ENCODE data around the gene SLC34A1.

SLC34A1 gene

DNA sequence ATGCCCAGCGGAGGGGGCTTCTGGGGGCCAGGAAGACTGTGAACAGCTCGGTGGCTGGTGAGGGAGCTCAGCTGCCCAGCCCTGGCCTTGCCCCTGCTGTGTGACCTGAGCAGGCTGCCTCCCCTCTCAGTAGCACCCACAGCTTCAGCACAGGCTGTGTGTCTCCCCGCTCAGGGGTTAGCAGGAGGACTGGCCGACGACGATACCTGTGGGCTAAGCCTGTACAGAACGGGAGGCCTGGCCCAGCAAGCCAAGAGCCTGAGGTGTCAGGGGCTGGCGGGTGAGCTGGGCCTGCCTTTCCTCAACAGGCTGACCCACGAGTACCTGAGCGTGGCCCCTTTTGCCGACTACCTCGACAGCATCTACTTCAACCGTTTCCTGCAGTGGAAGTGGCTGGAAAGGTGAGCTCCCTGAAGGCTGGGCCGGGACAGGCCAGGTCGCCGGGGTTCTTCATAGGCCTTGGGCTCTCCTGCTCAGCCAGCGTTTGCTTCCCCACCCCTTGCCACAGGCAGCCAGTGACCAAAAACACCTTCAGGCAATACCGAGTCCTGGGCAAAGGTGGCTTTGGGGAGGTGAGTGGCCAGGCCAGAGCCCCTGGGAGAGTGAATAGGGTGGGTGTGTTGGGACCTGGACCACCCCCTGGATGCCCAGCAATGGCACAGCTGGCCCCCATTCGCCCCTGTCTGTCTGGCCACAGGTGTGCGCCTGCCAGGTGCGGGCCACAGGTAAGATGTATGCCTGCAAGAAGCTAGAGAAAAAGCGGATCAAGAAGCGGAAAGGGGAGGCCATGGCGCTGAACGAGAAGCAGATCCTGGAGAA, 48.8 kb downstream of the SLC34A1 start:
- H3K4me3 ChIP-seq (replicated peaks in 1 of 2; ENCODE audit: low read depth in 2 of 2, low read length in 2 of 2) = no peak overlapping the region
- DNase-seq (ENCODE audit: low read depth in 2 of 2) = no peak
- TF ChIP-seq, protein P1, sequence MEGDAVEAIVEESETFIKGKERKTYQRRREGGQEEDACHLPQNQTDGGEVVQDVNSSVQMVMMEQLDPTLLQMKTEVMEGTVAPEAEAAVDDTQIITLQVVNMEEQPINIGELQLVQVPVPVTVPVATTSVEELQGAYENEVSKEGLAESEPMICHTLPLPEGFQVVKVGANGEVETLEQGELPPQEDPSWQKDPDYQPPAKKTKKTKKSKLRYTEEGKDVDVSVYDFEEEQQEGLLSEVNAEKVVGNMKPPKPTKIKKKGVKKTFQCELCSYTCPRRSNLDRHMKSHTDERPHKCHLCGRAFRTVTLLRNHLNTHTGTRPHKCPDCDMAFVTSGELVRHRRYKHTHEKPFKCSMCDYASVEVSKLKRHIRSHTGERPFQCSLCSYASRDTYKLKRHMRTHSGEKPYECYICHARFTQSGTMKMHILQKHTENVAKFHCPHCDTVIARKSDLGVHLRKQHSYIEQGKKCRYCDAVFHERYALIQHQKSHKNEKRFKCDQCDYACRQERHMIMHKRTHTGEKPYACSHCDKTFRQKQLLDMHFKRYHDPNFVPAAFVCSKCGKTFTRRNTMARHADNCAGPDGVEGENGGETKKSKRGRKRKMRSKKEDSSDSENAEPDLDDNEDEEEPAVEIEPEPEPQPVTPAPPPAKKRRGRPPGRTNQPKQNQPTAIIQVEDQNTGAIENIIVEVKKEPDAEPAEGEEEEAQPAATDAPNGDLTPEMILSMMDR (IDR thresholded peaks at IDR 0.05; ENCODE audit: low read depth, low read length) = no peak

DNA sequence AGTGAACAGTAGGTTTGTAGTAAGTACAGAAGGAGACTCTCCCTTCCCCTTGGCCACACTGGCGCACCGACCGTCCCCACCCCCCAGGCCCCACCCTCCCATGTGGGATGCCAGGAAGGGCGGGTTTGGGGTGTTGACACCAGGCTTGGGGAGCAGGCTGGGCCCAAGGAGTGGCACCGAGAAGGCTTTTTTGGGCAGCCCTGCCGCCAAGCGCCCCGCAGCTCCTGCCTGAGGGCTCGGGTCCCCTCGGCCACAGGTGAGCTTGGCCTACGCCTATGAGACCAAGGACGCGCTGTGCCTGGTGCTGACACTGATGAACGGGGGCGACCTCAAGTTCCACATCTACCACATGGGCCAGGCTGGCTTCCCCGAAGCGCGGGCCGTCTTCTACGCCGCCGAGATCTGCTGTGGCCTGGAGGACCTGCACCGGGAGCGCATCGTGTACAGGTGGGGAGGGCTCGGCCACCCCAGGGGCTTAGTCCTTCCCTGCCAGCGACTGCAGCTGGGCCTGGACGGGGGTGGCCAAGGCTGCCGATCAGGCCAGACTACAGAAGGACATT, 49.5 kb downstream of the SLC34A1 start:
- H3K4me3 ChIP-seq (replicated peaks in 1 of 2; ENCODE audit: low read depth in 2 of 2, low read length in 2 of 2) = no peak overlapping the region
- TF ChIP-seq, protein P1 (IDR thresholded peaks at IDR 0.05; ENCODE audit: low read depth, low read length) = no peak
- no peak for DNase-seq (ENCODE audit: low read depth in 2 of 2)

DNA sequence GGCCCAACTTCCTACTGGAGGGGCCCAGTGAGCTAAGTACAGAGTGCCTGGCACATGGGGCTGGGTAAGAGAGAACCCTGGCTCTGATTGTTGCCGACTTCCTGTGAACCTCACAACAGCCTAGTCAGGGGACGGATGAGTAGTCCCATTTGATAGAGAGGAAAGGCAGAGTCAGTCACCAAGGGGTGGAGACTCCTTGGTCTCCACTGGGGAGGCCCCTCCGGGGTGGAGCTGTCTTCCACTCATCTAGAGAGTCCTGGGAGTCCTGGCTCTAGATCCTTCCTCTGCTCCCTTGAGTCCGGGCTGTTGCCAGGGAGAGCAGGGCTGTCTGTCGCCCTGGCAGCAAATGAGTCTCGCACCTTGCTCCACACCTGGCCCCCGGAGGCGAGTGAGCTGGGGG, 50.2 kb downstream of the SLC34A1 start:
- TF ChIP-seq, protein P1 (IDR thresholded peaks at IDR 0.05; ENCODE audit: low read depth, low read length) = no peak
- DNase-seq (ENCODE audit: low read depth in 2 of 2) = peak in 1 of 2 donors; percentile 23
- H3K4me3 ChIP-seq (replicated peaks in 1 of 2; ENCODE audit: low read depth in 2 of 2, low read length in 2 of 2) = no peak overlapping the region

GRCh38 chr5:177434942-177435738, 50.9 kb downstream of the SLC34A1 start:
- no peak overlapping the region for H3K4me3 ChIP-seq (replicated peaks in 1 of 2; ENCODE audit: low read depth in 2 of 2, low read length in 2 of 2)
- TF ChIP-seq, protein P1 (IDR thresholded peaks at IDR 0.05; ENCODE audit: low read depth, low read length) = no peak
- no peak for DNase-seq (ENCODE audit: low read depth in 2 of 2)

GRCh38 chr5:177435847-177436536, 51.8 kb downstream of the SLC34A1 start:
- TF ChIP-seq, protein P1 (IDR thresholded peaks at IDR 0.05; ENCODE audit: low read depth, low read length) = no peak

GRCh38 chr5:177437623-177438022, 53.4 kb downstream of the SLC34A1 start:
- TF ChIP-seq, protein P1 (IDR thresholded peaks at IDR 0.05; ENCODE audit: low read depth, low read length) = no peak
- no peak for DNase-seq (ENCODE audit: low read depth in 2 of 2)
- H3K4me3 ChIP-seq (replicated peaks in 1 of 2; ENCODE audit: low read depth in 2 of 2, low read length in 2 of 2) = no peak overlapping the region

More at GRCh38 chr5:177435847-177436536, 51.8 kb downstream of the SLC34A1 start:
- H3K4me3 ChIP-seq (replicated peaks in 1 of 2; ENCODE audit: low read depth in 2 of 2, low read length in 2 of 2) = no peak overlapping the region
- DNase-seq (ENCODE audit: low read depth in 2 of 2) = no peak
